ENCODE data around the gene PLSCR4. TPM values are rescaled to one million over a fixed set of nuclear protein-coding genes. Genes with fewer than 3 reads are reported as not detected.

Gene PLSCR4
- total and polyA plus RNA-seq, 9 donors: 30.7 to 78.4 (median 50.9) TPM

GRCh38 chr3:146184241-146185015, 66.5 kb downstream of the PLSCR4 start:
- Histone ChIP-seq H3K4me1 (ENCODE audit: insufficient read depth) (no peaks in the 10 kb centered on the region), H3K4me3 (no peak overlapping the region), H3K27me3 (no peaks in the 10 kb centered on the region), H3K27ac (no peak overlapping the region), H3K36me3 (no peaks in the 10 kb centered on the region), H3K9me3 (no peaks in the 10 kb centered on the region)
- intact Hi-C loops (cut with DNase I): loop anchor here in 1 of 4 donors (5.0 kb wide), 1 partner anchor 117 kb away; no protein-coding TSS in a partner anchor
- WGBS, 3 donors: 25 to 39% (median 33%) methylated on average over 2 of the region's 2 CpGs
- DNase-seq: no peak
- TF ChIP-seq POLR2A (IDR thresholded peaks at IDR 0.05) (no peak), EP300 (IDR thresholded peaks at IDR 0.05) (no peak)
- TF ChIP-seq, protein P1, sequence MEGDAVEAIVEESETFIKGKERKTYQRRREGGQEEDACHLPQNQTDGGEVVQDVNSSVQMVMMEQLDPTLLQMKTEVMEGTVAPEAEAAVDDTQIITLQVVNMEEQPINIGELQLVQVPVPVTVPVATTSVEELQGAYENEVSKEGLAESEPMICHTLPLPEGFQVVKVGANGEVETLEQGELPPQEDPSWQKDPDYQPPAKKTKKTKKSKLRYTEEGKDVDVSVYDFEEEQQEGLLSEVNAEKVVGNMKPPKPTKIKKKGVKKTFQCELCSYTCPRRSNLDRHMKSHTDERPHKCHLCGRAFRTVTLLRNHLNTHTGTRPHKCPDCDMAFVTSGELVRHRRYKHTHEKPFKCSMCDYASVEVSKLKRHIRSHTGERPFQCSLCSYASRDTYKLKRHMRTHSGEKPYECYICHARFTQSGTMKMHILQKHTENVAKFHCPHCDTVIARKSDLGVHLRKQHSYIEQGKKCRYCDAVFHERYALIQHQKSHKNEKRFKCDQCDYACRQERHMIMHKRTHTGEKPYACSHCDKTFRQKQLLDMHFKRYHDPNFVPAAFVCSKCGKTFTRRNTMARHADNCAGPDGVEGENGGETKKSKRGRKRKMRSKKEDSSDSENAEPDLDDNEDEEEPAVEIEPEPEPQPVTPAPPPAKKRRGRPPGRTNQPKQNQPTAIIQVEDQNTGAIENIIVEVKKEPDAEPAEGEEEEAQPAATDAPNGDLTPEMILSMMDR (IDR thresholded peaks at IDR 0.05): no peak

GRCh38 chr3:146181216-146181615, 69.7 kb downstream of the PLSCR4 start:
- no peaks in the 10 kb centered on the region for H3K9me3 ChIP-seq
- H3K4me3 ChIP-seq: no peak overlapping the region
- H3K36me3 ChIP-seq: no peaks in the 10 kb centered on the region
- intact Hi-C loops (cut with DNase I): no loop called here
- 81 to 91% (median 91%) methylated on average over 5 of the region's 5 CpGs for WGBS, 3 donors
- H3K4me1 ChIP-seq (ENCODE audit: insufficient read depth): no peaks in the 10 kb centered on the region
- no peaks in the 10 kb centered on the region for H3K27me3 ChIP-seq
- H3K27ac ChIP-seq: no peak overlapping the region
- DNase-seq: no peak
- TF ChIP-seq POLR2A (IDR thresholded peaks at IDR 0.05) (no peak), EP300 (IDR thresholded peaks at IDR 0.05) (no peak)
- TF ChIP-seq, protein P1 (IDR thresholded peaks at IDR 0.05): no peak

DNA sequence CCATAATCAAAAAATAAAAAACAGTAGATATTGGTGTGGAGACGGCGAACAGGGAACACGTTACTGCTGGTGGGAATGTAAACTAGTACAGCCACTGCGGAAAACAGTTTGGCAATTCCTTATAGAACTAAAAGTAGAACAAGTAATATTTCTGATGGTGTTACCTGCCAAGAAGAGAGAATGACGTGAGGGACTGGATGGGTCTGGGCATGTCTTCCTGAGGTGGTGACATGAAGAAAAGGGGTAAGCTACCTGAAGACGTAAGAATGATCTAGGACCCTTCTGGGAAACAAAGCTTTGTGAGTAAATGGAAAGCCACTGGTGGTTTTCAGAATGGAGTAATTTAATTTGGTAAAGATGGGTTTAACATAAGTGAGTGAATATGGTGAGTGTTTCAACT, 70.5 kb downstream of the PLSCR4 start:
- TF ChIP-seq POLR2A (IDR thresholded peaks at IDR 0.05): no peak
- TF ChIP-seq EP300 (IDR thresholded peaks at IDR 0.05): no peak
- TF ChIP-seq, protein P1 (IDR thresholded peaks at IDR 0.05): no peak
- Histone ChIP-seq H3K27me3 (no peaks in the 10 kb centered on the region), H3K4me3 (no peak overlapping the region), H3K27ac (no peak overlapping the region), H3K36me3 (no peaks in the 10 kb centered on the region), H3K9me3 (no peaks in the 10 kb centered on the region), H3K4me1 (ENCODE audit: insufficient read depth) (no peaks in the 10 kb centered on the region)
- intact Hi-C loops (cut with DNase I): no loop called here
- 86 to 98% (median 94%) methylated on average over 6 of the region's 6 CpGs for WGBS, 3 donors
- no peak for DNase-seq

- no peaks in the 10 kb centered on the region for H3K4me1 ChIP-seq (ENCODE audit: insufficient read depth)
- intact Hi-C loops (cut with DNase I): no loop called here
- WGBS, 3 donors: 70 to 79% (median 70%) methylated on average over 6 of the region's 6 CpGs
- H3K27ac ChIP-seq: no peak overlapping the region
- TF ChIP-seq POLR2A (IDR thresholded peaks at IDR 0.05) (no peak), EP300 (IDR thresholded peaks at IDR 0.05) (no peak)
- TF ChIP-seq, protein P1 (IDR thresholded peaks at IDR 0.05): no peak
- H3K36me3 ChIP-seq: no peaks in the 10 kb centered on the region
- DNase-seq: no peak
- H3K4me3 ChIP-seq: no peak overlapping the region
- no peaks in the 10 kb centered on the region for H3K9me3 ChIP-seq
- no peaks in the 10 kb centered on the region for H3K27me3 ChIP-seq
These were observed 72.8 kb downstream of the PLSCR4 start for GRCh38 chr3:146178006-146178689.
